Lower leg skin (tissue), 4 donors: ENCODE measurements around the gene MT1B. TPM values are rescaled to one million over a fixed set of nuclear protein-coding genes. Genes with fewer than 3 reads are reported as not detected.

Source experiments
- DNase-seq, 2 donors: peaks; one replicate each; pipeline ENCODE4 v3.0.0-alpha.2; 2019; ENCODE audit warnings: low spot score in 2 of 2
- H3K4me3 ChIP-seq: fragments of 200-600 bp; sonication (generic); 2 replicates; pipeline ENCODE4 v1.5.1; 2017; ENCODE audit warnings: mild to moderate bottlenecking, low read depth; ENCODE audit not compliant: poor library complexity, severe bottlenecking
- POLR2A ChIP-seq, 2 donors: fragments of 450-650 bp; IDR thresholded peaks; one replicate each; pipeline ENCODE4 v1.6.1; 2016 to 2017; ENCODE audit warnings: antibody characterized with exemption in 2 of 2, mild to moderate bottlenecking in 1 of 2, moderate library complexity in 1 of 2
- WGBS, 2 donors: methylation state at CpG; one replicate each; pipeline ENCODE4 v1.1.5; 2018; 5-methylcytosine and 5-hydroxymethylcytosine counted together
- intact Hi-C: fragments of 100-400 bp; cut with DNase I; formaldehyde crosslinking; loops from one replicate; pipeline ENCODE4 v1.15.0; 2023; ENCODE audit warnings: low total_unique reads
- total RNA-seq, 4 donors: library from RNA; depleted of rRNA; stranded (reverse); fragments of >200 nt; gene quantifications; one replicate each; pipeline ENCODE4 v1.1.0, GENCODE V29; 2016
- TF ChIP-seq, protein P1 (sequence below), 3 donors: fragments of 450-650 bp; IDR thresholded peaks; one replicate each; pipeline ENCODE4 v1.5.1; 2016; ENCODE audit warnings: antibody characterized with exemption in 3 of 3, mild to moderate bottlenecking in 3 of 3, moderate library complexity in 2 of 3

The MT1B gene
- total RNA-seq, 4 donors from 2014 or later = not detected

- WGBS, 2 donors = 42 to 49% methylated on average over 4 of the region's 4 CpGs
- DNase-seq = no peak
- TF ChIP-seq, protein P1, sequence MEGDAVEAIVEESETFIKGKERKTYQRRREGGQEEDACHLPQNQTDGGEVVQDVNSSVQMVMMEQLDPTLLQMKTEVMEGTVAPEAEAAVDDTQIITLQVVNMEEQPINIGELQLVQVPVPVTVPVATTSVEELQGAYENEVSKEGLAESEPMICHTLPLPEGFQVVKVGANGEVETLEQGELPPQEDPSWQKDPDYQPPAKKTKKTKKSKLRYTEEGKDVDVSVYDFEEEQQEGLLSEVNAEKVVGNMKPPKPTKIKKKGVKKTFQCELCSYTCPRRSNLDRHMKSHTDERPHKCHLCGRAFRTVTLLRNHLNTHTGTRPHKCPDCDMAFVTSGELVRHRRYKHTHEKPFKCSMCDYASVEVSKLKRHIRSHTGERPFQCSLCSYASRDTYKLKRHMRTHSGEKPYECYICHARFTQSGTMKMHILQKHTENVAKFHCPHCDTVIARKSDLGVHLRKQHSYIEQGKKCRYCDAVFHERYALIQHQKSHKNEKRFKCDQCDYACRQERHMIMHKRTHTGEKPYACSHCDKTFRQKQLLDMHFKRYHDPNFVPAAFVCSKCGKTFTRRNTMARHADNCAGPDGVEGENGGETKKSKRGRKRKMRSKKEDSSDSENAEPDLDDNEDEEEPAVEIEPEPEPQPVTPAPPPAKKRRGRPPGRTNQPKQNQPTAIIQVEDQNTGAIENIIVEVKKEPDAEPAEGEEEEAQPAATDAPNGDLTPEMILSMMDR (IDR thresholded peaks at IDR 0.05) = no peak
- TF ChIP-seq POLR2A (IDR thresholded peaks at IDR 0.05) = no peak
- intact Hi-C loops = loop anchor here (10.0 kb wide), 1 partner anchor 80 kb away; the partner anchor contains the start of gene MT2A
- no peak overlapping the region for H3K4me3 ChIP-seq
These were observed 33.4 kb downstream of the MT1B start for GRCh38 chr16:56684926-56685590.

- DNase-seq = no peak
- H3K4me3 ChIP-seq = no peak overlapping the region
- TF ChIP-seq, protein P1 (IDR thresholded peaks at IDR 0.05) = no peak
- TF ChIP-seq POLR2A (IDR thresholded peaks at IDR 0.05) = no peak
- 96% methylated on average over 7 of the region's 7 CpGs for WGBS, 2 donors
- intact Hi-C loops = loop anchor here (10.0 kb wide), 1 partner anchor 82 kb away; the partner anchor contains the start of gene MT2A
These were observed 35.1 kb downstream of the MT1B start for GRCh38 chr16:56686758-56687157.

DNA sequence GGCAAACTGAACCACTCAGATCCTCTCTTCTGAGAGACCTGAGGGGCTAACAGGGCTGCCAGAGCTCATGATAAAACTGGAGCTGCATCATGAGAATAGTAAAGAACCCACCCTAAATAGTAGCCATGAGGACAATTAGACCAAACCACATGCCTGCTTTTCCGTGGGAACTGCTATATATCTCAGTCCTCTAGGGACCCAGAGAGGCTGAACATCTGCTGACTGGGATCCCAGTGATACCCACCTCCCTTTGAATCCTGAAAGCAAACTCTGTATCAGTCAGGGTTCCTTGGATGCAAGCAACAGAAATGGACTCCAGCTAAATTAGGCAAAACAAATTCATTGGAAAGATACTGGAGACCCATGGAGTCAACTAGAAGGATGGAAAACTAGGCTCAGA, 37.1 kb downstream of the MT1B start:
- DNase-seq = no peak
- WGBS, 2 donors = 62 to 74% methylated on average over 1 of the region's 1 CpG
- intact Hi-C loops = loop anchor here (10.0 kb wide), 1 partner anchor 84 kb away; the partner anchor contains the start of gene MT2A
- H3K4me3 ChIP-seq = no peak overlapping the region
- TF ChIP-seq POLR2A (IDR thresholded peaks at IDR 0.05) = no peak
- TF ChIP-seq, protein P1 (IDR thresholded peaks at IDR 0.05) = no peak

- intact Hi-C loops = loop anchor here (10.0 kb wide), 1 partner anchor 84 kb away; the partner anchor contains the start of gene MT2A
These were observed 37.5 kb downstream of the MT1B start for GRCh38 chr16:56689171-56689570.

GRCh38 chr16:56690420-56691122, 38.9 kb downstream of the MT1B start:
- WGBS, 2 donors = 70 to 71% methylated on average over 4 of the region's 4 CpGs
- intact Hi-C loops = no loop called here
- H3K4me3 ChIP-seq = no peak overlapping the region
- TF ChIP-seq POLR2A (IDR thresholded peaks at IDR 0.05) = no peak
- TF ChIP-seq, protein P1 (IDR thresholded peaks at IDR 0.05) = no peak
- no peak for DNase-seq

More at GRCh38 chr16:56689171-56689570, 37.5 kb downstream of the MT1B start:
- TF ChIP-seq, protein P1 (IDR thresholded peaks at IDR 0.05) = no peak
- no peak for TF ChIP-seq POLR2A (IDR thresholded peaks at IDR 0.05)
- DNase-seq = no peak
- no peak overlapping the region for H3K4me3 ChIP-seq
- WGBS, 2 donors = 64 to 65% methylated on average over 3 of the region's 3 CpGs
